Large intestine (tissue), 3 donors: ENCODE measurements around the gene WDFY2. TPM values are rescaled to one million over a fixed set of nuclear protein-coding genes. Genes with fewer than 3 reads are reported as not detected.

Source experiments
- DNase-seq, 2 donors: peaks; one replicate each; pipeline versions ENCODE4 v3.0.0 to v3.0.0-alpha.2; 2013
- H3K27ac ChIP-seq: one replicate; pipeline ENCODE4 v1.5.1; 2013; ENCODE audit warnings: low read length
- H3K27me3 ChIP-seq: 2 replicates; pipeline ENCODE4 v1.6.1; 2013; ENCODE audit warnings: low read length; ENCODE audit not compliant: control insufficient read depth, insufficient read depth
- H3K36me3 ChIP-seq: 2 replicates; pipeline ENCODE4 v1.6.1; 2013; ENCODE audit warnings: low read length; ENCODE audit not compliant: control insufficient read depth, insufficient read depth
- H3K4me1 ChIP-seq: one replicate; pipeline ENCODE4 v1.6.1; 2013; ENCODE audit warnings: low read length; ENCODE audit not compliant: control insufficient read depth, insufficient read depth
- H3K4me3 ChIP-seq: one replicate; pipeline ENCODE4 v1.5.1; 2013; ENCODE audit warnings: low read length
- H3K9me3 ChIP-seq: one replicate; pipeline ENCODE4 v1.6.1; 2013; ENCODE audit warnings: mild to moderate bottlenecking, low read depth, low read length, moderate library complexity; ENCODE audit not compliant: control insufficient read depth
- WGBS: methylation state at CpG from one replicate; pipeline ENCODE4 v1.1.5; 2013; ENCODE audit warnings: low lambda C conversion rate; ENCODE audit not compliant: insufficient coverage; 5-methylcytosine and 5-hydroxymethylcytosine counted together
- polyA plus RNA-seq: library from polyadenylated mRNA; unstranded; fragments of 120-200 nt; gene quantifications from one replicate; pipeline ENCODE4 v1.2.1, GENCODE V29; 2013

Gene WDFY2
- polyA plus RNA-seq, 1 donor: 7.2 TPM

DNA sequence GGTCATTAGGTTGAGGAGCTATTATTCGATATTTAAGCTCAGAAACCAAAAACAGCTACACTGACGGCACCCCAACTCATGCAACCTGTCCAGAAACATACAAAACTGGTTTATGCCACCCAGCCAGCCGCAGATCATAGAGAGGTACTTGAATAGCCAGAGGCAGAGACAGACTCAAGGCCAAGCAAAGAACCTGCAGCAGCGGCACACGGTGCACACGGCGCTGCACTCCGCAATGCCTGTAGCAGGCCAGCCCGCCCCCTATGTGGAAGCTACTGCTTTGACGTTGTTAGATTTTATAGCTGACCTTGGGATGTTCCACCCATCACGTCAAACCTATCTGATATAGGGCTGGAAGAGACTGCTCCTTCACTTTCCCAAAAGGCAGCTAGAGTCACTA, 231.6 kb downstream of the WDFY2 start:
- Histone ChIP-seq H3K27ac (no peak overlapping the region), H3K27me3 (peaks cover 11% of the 10 kb centered on the region), H3K4me1 (peaks cover 2% of the 10 kb centered on the region), H3K36me3 (no peaks in the 10 kb centered on the region), H3K4me3 (no peak overlapping the region), H3K9me3 (no peaks in the 10 kb centered on the region)
- WGBS: no CpG with 5 or more reads among the region's 11 CpGs
- DNase-seq: no peak

DNA sequence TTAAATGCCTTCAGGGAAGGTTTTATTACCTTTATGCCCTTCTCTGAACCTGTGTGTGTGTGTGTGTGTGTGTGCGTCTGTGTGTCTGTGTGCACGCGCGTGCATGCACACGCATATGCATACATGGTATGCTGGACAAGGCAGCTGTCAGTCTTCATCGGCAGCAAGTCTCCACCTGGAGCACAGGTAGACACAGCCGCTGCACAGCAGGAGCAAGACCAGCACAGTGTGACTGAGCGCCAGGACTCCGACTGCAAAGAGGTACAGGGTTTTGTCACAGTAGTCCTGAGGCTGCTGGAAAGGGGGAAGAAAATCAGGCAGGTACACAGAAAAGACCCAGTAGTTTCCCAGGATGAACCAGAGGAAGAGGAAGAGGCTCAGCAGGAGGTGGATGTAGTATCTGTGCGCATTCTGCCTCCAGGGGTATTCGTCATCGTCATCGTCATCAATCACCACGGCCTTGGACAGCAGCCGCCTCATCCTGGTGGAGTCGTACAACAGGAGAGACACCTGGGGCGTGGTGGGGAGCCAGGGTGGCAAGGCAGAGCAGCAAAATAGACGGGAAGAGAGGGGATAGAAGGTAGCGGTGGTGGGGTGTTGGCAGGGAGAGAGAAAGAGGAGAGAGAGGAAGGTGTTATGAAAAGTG, 232.5 kb downstream of the WDFY2 start:
- Histone ChIP-seq H3K36me3 (no peaks in the 10 kb centered on the region), H3K9me3 (no peaks in the 10 kb centered on the region), H3K27me3 (peaks cover 11% of the 10 kb centered on the region), H3K4me3 (no peak overlapping the region), H3K4me1 (peaks cover 2% of the 10 kb centered on the region), H3K27ac (no peak overlapping the region)
- WGBS: 100% methylated on average over 1 of the region's 19 CpGs
- no peak for DNase-seq

Other genes starting within 250 kb of the WDFY2 start
- 0.66 TPM for gene SERPINE3, start 244.8 kb upstream of the WDFY2 start, polyA plus RNA-seq
- gene INTS6, start 131.4 kb upstream of the WDFY2 start, polyA plus RNA-seq: 24.4 TPM
- 19.3 TPM for gene DHRS12, start 219.7 kb downstream of the WDFY2 start, polyA plus RNA-seq